Measurements from ENCODE around the gene SF1.

The SF1 gene

GRCh38 chr11:64762277-64762673, 16.1 kb downstream of the SF1 start:
- DNase-seq (ENCODE audit: low read depth in 2 of 2) = no peak

GRCh38 chr11:64760759-64761420, 17.5 kb downstream of the SF1 start:
- DNase-seq (ENCODE audit: low read depth in 2 of 2) = no peak

- no peak for DNase-seq (ENCODE audit: low read depth in 2 of 2)
These were observed 18.3 kb downstream of the SF1 start, which contains the start of gene PYGM for GRCh38 chr11:64759722-64760719. Gene PYGM (minus strand): TSS chr11:64759974. CDS start chr11:64759898, 76 bp downstream.

GRCh38 chr11:64759131-64759721, 19.1 kb downstream of the SF1 start:
- DNase-seq (ENCODE audit: low read depth in 2 of 2) = no peak

GRCh38 chr11:64758330-64759079, 19.8 kb downstream of the SF1 start:
- no peak for DNase-seq (ENCODE audit: low read depth in 2 of 2)

GRCh38 chr11:64757549-64758329, 20.6 kb downstream of the SF1 start:
- DNase-seq (ENCODE audit: low read depth in 2 of 2) = no peak

- DNase-seq (ENCODE audit: low read depth in 2 of 2) = no peak
These were observed 22.5 kb downstream of the SF1 start for GRCh38 chr11:64755681-64756361.

GRCh38 chr11:64754919-64755662, 23.3 kb downstream of the SF1 start:
- DNase-seq (ENCODE audit: low read depth in 2 of 2) = no peak

GRCh38 chr11:64754124-64754918, 24.0 kb downstream of the SF1 start:
- no peak for DNase-seq (ENCODE audit: low read depth in 2 of 2)

- no peak for DNase-seq (ENCODE audit: low read depth in 2 of 2)
These were observed 24.8 kb downstream of the SF1 start for GRCh38 chr11:64753380-64754123.

GRCh38 chr11:64753019-64753379, 25.3 kb downstream of the SF1 start:
- no peak for DNase-seq (ENCODE audit: low read depth in 2 of 2)

- DNase-seq (ENCODE audit: low read depth in 2 of 2) = no peak
These were observed 26.0 kb downstream of the SF1 start for GRCh38 chr11:64752175-64752970.

GRCh38 chr11:64751580-64751979, 26.8 kb downstream of the SF1 start:
- no peak for DNase-seq (ENCODE audit: low read depth in 2 of 2)

- DNase-seq (ENCODE audit: low read depth in 2 of 2) = no peak
These were observed 27.2 kb downstream of the SF1 start for GRCh38 chr11:64751136-64751535.

- DNase-seq (ENCODE audit: low read depth in 2 of 2) = no peak
These were observed 27.8 kb downstream of the SF1 start for GRCh38 chr11:64750361-64751054.

- DNase-seq (ENCODE audit: low read depth in 2 of 2) = no peak
These were observed 30.2 kb downstream of the SF1 start for GRCh38 chr11:64747961-64748665.

Measured in stimulated activated CD4-positive, alpha-beta T cell treated with anti-CD3 and anti-CD28 coated beads, Interleukin-1b, Interleukin-23, amount 100 ng/mL, for 4 hours (primary cell).